Right kidney (tissue), 1 donor: ENCODE data around the gene SNX3.
A peak's percentile ranks its signal among the peaks of the same experiment; 100 is the strongest.

Experiments used
- DNase-seq: peaks from one replicate; pipeline ENCODE4 v3.0.0-alpha.2; 2016

SNX3 gene

DNA sequence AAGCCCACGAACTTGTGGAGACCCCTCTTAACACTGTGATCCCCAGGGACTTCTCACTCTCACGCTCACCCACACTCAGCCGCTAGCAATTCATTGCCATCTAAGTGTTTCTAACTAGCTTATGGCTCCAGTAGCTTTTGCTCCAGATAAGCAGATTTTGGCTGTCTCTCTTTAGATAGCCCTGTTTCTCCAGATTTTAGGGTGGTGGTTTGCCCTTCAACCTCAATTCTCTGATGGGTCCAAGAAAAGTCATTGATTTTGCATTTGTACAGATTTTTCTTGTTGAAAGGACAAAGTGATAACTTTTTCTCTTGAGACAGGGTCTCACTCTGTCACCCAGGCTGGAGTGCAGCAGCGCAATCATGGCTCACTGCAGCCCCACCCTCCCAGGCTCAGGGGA is 53.8 kb downstream of the SNX3 start:
- no peak for DNase-seq

DNA sequence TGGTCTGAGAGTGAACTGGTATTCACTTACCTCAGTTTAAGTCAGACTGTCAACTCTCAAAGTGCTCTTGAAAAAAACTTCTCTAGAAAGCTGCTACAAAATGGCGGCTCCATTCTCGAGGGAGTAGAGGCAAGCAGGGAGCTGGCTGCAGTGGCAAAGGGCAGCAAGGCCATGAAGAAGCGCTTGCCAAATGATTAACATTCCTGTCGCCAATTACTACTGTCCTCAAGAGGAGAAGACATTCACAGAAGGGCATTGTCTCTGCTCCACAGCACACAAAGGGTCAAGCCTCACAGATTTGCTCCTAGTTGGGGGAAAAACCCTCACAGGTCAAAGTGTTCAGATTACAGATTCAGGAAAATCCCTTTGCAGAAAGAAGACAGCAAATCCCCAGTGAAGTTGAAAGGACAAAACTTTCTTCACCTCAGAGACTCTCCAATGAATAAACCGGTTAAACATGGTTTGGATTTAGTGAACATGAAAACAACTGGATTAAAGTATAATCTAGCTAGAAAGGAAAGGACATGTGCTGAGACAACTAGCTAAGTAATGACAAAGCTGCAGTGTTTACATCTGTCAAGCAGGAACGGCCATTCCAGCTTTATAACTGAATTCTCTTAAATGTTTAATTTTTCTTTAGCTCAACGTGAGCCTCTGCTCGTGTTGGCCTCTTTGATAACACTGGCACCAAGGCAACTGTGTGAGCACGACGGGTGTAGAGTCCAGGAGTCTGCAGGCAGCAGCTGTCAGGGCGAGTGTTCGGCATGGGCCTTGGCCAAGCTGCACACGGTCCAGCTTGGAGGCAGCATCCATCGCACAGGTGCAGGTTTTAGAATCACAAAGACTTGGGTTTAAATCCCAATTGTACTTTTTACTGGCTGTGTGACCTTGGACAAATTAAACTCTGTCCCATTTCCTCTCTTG is 57.4 kb downstream of the SNX3 start:
- no peak for DNase-seq

DNA sequence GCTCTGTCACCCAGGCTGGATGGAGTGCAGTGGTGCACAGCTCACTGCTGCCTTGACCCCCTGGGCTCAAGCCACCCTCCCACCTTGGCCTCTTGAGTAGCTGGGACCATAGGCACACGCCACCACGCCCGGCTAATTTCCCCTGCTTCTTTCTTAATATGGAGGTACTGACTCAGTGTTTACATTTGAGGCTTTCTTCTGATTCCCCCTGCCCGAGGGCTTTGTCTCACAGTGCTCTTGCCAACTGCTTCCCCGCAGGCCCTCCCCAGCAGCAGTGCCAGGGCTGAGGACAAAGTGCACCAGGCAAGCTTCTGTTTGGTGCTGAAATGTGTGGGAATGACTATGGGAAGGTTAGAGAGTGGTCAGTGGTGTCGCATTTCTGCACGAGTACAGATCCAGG is 60.2 kb downstream of the SNX3 start:
- DNase-seq = no peak

DNA sequence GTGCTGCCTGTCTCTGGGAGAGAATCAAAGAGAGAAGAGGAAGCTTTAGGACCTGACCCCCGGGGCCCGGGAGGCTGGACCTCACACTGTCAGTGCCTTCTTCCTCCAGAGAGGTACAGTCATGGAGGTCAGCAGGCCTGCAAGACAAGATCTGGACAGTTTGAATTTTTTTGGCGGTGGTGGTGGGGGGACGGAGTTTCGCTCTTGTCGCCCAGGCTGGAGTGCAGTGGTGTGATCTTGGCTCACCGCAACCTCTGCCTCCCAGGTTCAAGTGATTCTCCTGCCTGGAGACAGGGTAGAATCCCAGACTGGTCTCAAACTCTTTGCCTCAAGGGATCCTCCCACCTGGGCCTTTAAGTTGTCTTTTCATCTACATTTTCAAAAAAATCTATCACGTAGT is 60.7 kb downstream of the SNX3 start:
- no peak for DNase-seq

DNA sequence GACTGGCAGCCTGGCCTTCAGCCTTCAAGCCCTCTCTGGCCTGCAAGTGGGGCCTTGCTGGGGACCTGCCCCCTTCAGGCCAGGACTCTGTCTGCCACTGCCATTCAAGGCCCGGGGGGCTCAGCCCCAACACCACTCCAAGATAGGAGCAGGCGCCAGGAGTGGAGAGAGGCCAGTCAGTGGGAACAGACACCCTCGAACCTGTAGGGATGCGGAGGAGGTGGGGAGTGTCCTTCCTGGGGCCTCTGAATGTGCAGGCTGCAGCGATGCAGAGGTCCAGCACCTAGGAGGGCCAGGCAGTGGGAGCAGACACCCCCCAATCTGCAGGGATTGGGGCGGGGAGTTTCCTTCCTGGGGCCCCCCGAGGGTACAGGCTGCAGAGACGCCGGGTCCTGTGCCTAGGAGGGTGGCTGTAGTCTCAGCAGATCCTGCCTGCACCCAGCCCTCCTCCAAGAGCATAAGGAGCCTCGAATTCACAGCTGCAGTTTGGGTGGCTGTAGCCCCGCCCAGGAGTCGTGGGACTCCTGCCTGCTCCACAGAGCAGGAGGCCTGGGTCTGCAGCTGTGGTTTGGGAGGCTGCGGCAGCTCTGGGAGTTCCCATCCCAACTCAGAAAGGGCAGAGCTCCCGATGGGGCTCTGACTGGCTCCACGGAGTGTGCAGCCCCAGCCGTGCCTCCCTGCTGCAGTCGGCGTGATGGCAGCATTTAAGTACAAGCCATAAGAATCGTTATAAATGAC is 61.9 kb downstream of the SNX3 start:
- no peak for DNase-seq

DNA sequence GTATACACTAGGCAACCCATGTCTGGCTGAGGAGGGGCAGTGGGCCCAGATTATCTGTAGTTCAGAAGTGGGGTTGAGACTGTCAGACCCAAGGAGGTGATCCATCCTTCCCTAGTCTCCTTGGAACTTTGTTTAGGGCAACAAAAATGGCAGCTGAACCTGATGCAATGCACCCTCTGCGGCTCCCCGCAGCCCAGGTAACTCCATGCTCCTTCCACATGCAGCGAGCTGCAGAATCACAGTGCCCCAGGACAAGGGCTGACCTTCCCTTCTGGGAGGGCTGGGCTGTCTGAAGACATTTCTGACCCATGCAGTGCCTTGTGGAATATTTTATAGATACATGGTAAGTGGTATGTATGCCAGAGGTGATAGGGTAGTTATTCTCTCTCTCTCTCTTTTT is 65.6 kb downstream of the SNX3 start:
- no peak for DNase-seq

DNA sequence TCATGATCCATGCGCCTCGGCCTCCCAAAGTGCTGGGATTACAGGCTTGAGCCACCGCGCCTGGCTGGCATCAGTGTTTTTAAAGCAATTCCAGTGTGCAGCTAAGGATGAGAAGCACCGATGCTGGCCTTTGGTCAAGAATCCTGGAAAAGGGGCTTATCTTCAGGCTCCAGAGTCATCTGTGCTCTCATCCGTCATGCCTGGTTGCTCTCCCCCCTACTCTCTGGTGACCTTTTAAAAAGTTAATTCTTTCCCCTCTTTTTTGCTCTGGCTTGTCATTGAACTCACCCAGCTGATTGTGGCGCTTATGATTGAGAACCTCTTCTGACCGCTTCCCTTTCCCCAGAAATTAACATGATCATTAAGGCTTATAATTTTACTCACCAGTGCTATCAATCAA is 66.3 kb downstream of the SNX3 start:
- DNase-seq = no peak

DNA sequence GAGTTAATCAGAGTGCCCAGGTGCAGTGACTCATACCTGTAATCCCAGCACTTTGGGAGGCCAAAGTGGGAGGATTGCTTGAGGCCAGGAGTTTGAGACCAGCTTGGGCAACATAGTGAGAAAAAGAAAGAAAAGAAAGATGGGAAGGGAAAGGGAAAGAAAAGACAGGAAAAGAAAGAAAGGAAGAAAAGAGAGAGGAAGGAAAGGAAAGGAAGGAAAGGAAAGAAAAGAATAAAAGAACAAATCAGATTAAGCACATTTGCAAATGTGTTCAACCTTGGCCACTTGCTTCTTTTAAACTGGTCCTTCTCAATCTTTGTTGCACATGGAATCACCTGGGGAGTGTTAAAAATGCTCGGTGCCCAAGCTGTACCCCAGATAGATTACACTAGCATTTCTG is 67.0 kb downstream of the SNX3 start:
- DNase-seq = no peak

DNA sequence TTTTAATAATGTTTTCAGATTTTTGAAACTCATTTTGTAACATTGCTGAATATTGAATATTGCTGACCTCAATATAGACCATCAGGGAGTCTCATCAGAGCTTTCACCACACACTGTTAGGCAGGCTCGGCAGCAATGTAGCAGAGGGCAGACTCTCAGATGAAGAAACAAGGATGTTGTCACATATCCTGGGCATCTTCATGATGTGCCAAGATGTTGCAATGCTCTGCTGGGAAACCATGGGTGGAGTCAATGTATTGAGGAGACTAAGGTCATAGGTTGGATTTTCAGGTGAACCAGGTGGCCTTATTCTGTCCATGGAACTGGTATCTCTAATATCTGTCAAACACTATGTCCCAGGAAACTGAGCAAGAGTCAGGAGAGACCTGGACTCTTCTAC is 67.7 kb downstream of the SNX3 start:
- DNase-seq = no peak

DNA sequence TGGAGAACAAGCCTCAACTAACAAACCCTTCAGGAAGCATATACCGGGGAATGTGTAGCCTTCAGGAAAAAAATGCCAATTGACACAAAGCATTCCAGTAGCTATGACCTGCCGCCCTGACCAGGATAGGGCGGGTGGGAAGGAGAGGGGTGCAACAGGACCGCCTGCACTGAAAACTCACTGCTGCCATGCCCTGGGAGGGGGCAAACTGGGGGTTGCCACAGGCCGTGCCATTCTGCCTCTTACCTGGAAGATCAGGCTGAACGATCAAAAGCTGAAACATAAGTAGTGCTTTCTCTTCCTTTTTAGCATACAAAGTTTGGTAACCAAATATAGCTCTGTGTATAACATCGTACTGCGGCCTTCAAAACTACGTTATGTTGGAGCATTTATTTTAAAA is 73.3 kb downstream of the SNX3 start:
- no peak for DNase-seq

DNA sequence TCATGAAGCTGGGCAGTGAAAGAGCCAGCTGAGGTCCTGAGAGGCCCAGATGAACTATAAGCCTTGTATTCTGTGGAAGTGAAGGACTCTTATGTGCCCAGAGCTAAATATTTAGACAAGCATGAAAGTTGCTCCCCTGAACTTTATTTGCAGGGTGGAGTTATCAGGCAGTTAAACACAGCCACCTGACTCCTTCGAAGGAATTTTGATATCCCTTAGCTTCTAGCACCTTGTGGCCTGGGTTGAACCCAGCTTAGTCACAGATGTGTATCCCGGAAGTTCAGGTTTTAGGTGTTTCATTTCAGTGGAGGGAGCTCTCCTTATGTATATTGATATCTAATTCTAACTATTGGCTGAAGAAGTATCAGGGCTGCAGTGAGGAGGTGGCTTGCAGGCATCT is 74.6 kb downstream of the SNX3 start:
- DNase-seq = no peak

DNA sequence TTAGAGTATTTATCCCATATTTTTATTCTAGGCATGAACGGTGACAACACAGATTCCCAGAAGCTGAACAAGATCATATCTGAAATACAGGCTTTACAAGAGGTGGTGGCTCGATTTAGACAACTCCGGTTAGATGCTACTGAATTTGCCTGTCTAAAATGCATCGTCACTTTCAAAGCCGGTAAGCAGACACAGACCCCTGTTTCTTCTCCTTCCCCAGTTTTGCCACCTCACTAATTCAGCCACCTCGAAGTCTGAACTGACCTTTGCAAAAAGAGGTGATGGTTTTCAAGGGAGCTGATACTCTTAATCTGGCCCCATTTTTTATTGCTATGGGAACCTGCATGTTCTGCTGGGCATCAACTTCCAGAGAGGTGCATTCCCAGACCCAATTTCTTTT is 80.1 kb downstream of the SNX3 start:
- no peak for DNase-seq

DNA sequence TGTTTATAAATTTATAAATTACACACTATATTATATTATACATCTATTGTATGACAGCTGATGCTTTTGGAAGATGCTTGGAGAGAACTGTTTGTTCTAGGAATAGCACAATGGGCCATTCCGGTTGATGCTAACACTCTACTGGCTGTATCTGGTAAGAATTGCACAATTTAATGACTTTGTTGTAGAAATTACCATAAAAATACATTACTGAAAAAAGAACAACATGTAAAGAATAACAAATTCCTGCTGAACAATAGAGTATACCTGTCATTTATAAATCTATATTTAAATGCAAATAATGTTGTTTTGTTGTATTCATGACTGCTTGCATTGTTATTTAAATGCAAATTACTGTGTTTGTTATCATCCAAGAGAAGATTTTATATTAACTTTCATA is 80.6 kb downstream of the SNX3 start:
- DNase-seq = no peak

DNA sequence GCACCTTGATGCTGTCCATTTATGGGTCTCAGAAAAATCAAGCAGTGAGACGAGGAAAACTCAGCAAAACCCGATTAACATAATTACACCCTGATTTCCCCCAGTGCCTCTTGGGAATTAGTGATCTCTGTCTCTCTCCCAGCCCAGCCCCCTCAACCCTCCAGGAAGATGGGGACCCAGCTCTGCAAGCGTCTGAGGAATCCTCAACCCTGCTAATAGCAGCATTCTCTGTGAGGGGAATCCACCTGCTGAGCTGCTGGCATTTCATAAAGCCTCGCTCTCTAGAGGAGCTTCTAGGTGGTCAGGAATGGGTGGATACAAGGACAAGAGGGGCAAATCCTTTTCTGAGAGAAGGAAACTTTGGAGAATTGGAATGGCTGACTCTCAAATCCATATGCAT is 81.1 kb downstream of the SNX3 start:
- no peak for DNase-seq

DNA sequence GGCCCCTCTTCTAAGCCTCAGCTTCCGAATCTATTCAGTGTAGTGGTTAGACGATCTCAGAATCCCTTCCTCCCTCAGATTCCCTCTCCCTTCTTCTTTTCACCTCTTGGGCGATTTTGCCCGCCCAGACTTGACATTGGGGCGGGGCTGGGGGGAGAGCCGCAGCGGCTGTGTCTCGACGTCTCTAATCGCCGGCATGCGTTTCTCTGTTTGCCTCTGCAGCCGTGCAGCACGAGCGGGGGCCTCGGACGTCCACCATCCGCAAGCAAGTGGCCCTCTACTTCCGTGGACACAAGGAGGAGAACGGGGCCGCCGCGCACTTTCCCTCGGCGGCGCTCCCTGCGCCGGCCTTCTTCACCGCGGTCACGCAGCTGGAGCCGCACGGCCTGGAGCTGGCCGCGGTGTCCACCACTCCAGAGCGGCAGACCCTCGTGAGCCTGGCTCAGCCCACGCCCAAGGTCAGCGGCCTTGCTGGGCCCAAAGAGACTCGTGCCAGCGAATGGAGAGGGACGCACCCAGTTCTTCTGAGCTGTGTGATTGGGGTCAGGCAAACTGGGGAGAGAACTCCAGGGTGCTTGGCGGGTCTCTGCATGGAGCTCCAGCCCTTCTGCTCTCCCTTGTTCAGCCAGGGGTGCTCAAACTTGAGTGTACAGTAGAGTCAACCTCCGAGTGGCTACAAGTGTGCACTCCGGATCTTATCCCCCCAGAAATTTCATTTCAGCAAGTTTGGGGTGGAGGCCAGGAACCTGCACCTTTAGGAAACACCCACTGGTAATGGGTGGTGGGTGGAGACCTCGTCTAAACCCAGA is 84.4 kb downstream of the SNX3 start:
- peak; percentile 39 for DNase-seq

DNA sequence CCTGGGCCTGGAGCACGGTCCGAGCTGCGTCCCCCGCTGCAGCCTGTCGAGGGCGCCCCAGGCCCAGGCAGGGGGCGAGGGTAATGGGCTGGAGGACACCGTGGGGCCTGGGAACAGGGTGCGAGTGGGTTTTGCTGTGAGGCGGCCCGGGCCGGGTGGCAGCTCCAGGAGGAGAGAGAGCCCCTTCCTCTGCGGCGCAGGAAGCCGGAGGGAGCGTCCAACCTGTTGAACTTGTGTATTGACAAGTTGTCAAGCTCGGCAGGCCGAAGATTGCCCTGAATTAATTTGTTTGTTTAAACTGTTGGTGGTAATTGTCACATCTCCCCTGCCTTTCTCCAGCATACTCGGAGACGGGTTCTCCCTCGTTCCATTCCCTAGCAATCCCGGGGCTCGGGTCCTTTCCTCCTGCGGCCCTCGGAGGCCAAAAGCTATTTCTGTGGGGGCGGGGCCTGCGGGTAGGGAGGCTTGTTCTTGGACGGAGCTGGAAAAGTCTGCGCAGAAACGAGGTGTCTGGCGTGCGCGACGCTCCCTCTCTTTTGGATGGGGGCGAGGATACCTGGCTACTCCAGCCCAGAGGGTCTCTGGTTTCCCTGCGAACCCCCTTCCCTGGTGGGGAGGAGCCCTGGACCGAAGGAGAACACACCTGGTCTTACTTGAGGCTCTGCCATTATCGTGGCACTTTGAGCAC is 85.1 kb downstream of the SNX3 start:
- DNase-seq = peak; percentile 34

DNA sequence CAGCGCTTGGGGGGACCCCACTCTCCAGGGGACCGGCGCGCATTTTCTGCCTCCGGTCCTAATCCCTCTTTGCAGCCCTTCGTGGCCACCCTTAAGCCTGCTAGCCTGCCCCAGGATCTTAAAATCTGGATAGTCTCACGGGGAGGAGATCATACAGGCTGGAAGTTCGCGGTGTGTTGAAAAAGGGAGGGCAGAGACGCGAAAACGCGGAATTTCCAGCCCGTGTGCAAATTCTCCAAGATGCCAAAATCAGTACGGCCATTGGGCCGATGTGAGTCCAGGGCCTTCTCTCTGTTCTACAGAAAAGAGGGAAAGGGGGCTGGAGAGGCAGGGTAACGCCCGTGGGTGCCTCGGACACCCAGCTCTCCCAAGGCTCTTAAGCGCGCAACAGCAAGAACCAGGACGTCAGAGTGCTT is 85.7 kb downstream of the SNX3 start:
- DNase-seq = peak; percentile 28

DNA sequence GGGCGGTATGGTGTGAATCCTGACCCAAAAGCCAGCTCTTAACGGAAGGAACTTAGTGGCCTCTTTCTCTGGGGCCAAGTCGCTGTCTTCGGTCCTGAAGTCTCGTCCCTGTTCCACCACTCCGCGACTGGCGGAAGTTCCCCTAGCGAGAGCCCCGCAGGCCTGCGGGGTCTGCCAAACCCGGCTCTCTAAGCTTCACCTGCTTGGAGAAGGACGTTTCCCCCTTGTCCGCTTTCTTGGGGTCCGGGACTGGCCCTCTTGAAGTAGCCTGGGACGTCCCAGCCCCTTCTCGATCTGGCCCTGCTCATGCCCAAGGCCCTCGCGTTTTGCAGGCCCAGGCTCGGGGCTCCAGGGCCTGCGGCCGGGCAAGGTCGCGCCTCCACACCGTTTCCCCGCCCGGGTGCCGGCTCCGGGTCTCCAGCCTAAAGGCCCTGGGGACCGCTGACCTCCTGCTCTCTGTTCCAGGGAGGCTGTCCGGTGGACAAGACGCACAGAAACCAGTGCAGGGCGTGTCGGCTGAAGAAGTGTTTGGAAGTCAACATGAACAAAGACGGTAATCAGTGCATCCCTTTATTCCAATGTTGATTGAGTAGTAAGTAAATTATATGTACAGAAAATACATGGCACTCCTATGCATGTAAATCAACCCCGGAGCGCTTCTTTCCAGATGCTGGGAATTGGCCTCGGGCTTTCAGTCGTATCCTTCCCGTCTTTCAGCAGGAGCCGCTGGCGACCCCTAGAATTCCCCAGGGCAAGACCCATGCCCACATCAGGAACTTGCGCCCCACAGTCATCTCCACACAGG is 86.3 kb downstream of the SNX3 start:
- DNase-seq = peak; percentile 65

DNA sequence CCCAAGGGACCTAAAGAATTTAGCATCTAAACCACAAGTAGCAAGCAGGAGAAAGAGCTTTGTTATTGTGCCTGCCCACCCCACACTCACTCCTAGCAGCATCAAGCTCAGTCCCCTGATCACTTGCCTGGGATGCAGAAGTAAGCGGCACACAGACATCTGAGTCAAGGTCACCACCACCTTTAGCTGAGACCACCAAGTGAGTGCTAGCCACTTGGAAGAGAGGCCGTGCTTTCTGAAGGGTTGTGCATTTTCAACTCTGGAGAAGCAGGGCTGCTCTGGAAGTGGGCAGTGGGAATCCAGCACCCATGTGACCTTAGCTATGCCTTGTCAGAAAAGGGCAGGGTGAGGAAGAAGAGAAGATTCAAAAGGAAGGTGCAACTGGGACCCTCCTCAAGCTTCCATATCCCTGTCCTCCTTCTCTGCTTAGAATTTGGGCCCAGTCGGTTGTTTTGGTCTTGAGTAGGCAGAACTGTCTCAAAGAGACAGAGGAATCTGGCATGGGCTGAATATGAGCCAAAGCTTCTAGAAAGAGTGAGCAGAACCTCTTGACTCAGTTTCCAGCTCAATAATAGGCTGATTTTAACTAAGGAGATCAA is 88.8 kb downstream of the SNX3 start:
- DNase-seq = no peak

DNA sequence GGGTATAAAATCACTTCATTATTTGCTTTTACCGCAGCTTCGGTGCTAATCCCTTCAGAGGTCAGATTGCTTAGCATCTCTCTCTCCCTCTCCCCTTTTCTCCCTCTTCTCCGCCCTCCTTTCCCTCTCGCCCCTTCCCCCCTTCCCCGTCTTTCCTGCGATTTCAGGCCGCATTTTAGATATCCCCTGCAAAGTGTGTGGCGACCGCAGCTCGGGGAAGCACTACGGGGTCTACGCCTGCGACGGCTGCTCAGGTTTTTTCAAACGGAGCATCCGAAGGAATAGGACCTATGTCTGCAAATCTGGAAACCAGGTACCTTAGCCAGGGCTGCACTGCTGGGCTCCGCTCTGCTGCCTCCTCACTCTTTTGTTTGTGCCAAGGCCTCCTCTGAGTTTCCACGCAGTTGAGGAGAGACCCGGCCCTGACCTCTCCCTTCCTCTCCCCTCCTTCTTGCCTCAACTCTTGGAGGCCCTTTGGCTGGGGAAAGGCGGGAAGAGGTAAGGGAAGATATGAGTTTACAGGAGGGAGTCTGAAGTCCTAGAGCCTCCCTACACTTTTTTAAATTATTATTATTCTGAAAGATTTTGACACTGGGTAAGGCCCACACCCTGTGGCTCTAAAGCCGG is 89.4 kb downstream of the SNX3 start:
- DNase-seq = peak; percentile 17
